ENCODE results near the gene DLGAP3. TPM values are rescaled to one million over a fixed set of nuclear protein-coding genes. Genes with fewer than 3 reads are reported as not detected.
A peak's percentile ranks its signal among the peaks of the same experiment; 100 is the strongest.

Gene DLGAP3
- total and polyA plus RNA-seq, 9 donors, result 0.15 to 0.95 (median 0.24) TPM

DNA sequence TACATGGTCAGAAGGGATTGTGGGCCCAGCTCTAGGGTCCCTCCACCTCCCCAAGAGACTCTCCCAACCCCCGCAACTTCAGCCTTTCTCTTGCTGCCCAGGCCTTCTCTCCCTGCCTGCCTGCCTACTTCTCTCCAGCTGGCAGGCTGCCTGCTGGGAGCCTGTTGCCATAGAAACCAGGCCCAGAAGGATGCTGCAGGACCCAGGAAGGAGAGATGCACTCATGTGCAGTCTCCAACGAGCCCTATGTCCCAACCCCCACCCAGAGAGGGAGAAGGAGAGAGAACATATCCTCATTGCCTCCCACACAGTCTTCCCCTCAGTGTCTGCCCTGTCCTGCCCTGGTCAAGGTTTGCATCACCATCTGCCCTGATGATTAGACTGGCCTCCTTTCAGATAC lies 59.1 kb downstream of the DLGAP3 start:
- Histone ChIP-seq H3K27ac (ENCODE audit: low read length) (no peak overlapping the region), H3K4me3 (ENCODE audit: low read length) (no peak overlapping the region), H3K4me1 (ENCODE audit: control insufficient read depth, insufficient read depth, low read length) (peaks cover 13% of the 10 kb centered on the region), H3K9me3 (replicated peaks; ENCODE audit: control insufficient read depth, low read depth, low read length) (no peaks in the 10 kb centered on the region), H3K36me3 (ENCODE audit: control insufficient read depth, insufficient read depth, low read length) (no peaks in the 10 kb centered on the region), H3K27me3 (ENCODE audit: control insufficient read depth, insufficient read depth, low read length) (peaks cover 6% of the 10 kb centered on the region)
- no peak for DNase-seq
- WGBS (ENCODE audit: insufficient coverage), result 60% methylated on average over 2 of the region's 2 CpGs

- Histone ChIP-seq H3K4me1 (ENCODE audit: control insufficient read depth, insufficient read depth, low read length) (peaks cover 13% of the 10 kb centered on the region), H3K27me3 (ENCODE audit: control insufficient read depth, insufficient read depth, low read length) (peaks cover 8% of the 10 kb centered on the region), H3K27ac (ENCODE audit: low read length) (no peak overlapping the region), H3K9me3 (replicated peaks; ENCODE audit: control insufficient read depth, low read depth, low read length) (no peaks in the 10 kb centered on the region), H3K4me3 (ENCODE audit: low read length) (no peak overlapping the region), H3K36me3 (ENCODE audit: control insufficient read depth, insufficient read depth, low read length) (no peaks in the 10 kb centered on the region)
- no peak for DNase-seq
- no CpG with 5 or more reads among the region's 4 CpGs for WGBS (ENCODE audit: insufficient coverage)
Measured at GRCh38 chr1:34869760-34870159, 59.7 kb downstream of the DLGAP3 start.

GRCh38 chr1:34868230-34869049 lies 61.0 kb downstream of the DLGAP3 start:
- Histone ChIP-seq H3K27me3 (ENCODE audit: control insufficient read depth, insufficient read depth, low read length) (peaks cover 13% of the 10 kb centered on the region), H3K4me3 (ENCODE audit: low read length) (no peak overlapping the region), H3K27ac (ENCODE audit: low read length) (no peak overlapping the region), H3K9me3 (replicated peaks; ENCODE audit: control insufficient read depth, low read depth, low read length) (no peaks in the 10 kb centered on the region), H3K4me1 (ENCODE audit: control insufficient read depth, insufficient read depth, low read length) (peaks cover 8% of the 10 kb centered on the region), H3K36me3 (ENCODE audit: control insufficient read depth, insufficient read depth, low read length) (no peaks in the 10 kb centered on the region)
- DNase-seq, result no peak
- WGBS (ENCODE audit: insufficient coverage), result 89% methylated on average over 43 of the region's 44 CpGs

GRCh38 chr1:34867415-34867814 lies 62.0 kb downstream of the DLGAP3 start:
- WGBS (ENCODE audit: insufficient coverage), result 83% methylated on average over 5 of the region's 6 CpGs
- Histone ChIP-seq H3K36me3 (ENCODE audit: control insufficient read depth, insufficient read depth, low read length) (no peaks in the 10 kb centered on the region), H3K27ac (ENCODE audit: low read length) (no peak overlapping the region), H3K4me1 (ENCODE audit: control insufficient read depth, insufficient read depth, low read length) (peaks cover 8% of the 10 kb centered on the region), H3K27me3 (ENCODE audit: control insufficient read depth, insufficient read depth, low read length) (peaks cover 10% of the 10 kb centered on the region), H3K9me3 (replicated peaks; ENCODE audit: control insufficient read depth, low read depth, low read length) (no peaks in the 10 kb centered on the region), H3K4me3 (ENCODE audit: low read length) (no peak overlapping the region)
- peak; percentile 57 for DNase-seq

DNA sequence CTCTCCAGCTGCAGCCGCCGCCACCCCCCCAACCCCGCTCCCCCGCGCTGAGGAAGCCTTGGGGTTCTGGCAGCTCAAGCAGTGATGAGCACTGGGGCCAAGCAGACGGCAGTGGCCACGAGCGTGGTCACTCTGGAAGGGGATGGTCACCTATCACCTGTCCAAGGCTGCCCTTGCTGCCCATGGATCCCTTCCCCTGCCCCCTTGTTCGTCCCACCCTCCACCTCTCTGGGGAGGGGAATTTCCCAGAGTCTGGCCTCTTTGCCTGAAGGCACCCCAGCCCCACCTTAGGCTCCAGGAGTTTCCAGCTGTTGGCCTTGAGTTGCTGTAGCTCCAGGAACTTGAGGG lies 62.7 kb downstream of the DLGAP3 start:
- WGBS (ENCODE audit: insufficient coverage), result 28% methylated on average over 5 of the region's 9 CpGs

GRCh38 chr1:34865981-34866761 lies 63.3 kb downstream of the DLGAP3 start:
- WGBS (ENCODE audit: insufficient coverage), result 2% methylated on average over 81 of the region's 81 CpGs
- peaks cover 10% of the 10 kb centered on the region for H3K27me3 ChIP-seq (ENCODE audit: control insufficient read depth, insufficient read depth, low read length)
- peak overlapping the region; percentile 51 for H3K27ac ChIP-seq (ENCODE audit: low read length)
- H3K36me3 ChIP-seq (ENCODE audit: control insufficient read depth, insufficient read depth, low read length), result no peaks in the 10 kb centered on the region
- H3K9me3 ChIP-seq (replicated peaks; ENCODE audit: control insufficient read depth, low read depth, low read length), result no peaks in the 10 kb centered on the region
- peak overlapping the region; percentile 83 for H3K4me3 ChIP-seq (ENCODE audit: low read length)
- DNase-seq, result peak; percentile 78
- H3K4me1 ChIP-seq (ENCODE audit: control insufficient read depth, insufficient read depth, low read length), result peaks cover 8% of the 10 kb centered on the region

More for the DNA sequence above, 62.7 kb downstream of the DLGAP3 start:
- no peaks in the 10 kb centered on the region for H3K9me3 ChIP-seq (replicated peaks; ENCODE audit: control insufficient read depth, low read depth, low read length)
- H3K4me3 ChIP-seq (ENCODE audit: low read length), result peak overlapping the region; percentile 83
- H3K27ac ChIP-seq (ENCODE audit: low read length), result no peak overlapping the region
- H3K27me3 ChIP-seq (ENCODE audit: control insufficient read depth, insufficient read depth, low read length), result peaks cover 10% of the 10 kb centered on the region
- H3K4me1 ChIP-seq (ENCODE audit: control insufficient read depth, insufficient read depth, low read length), result peaks cover 8% of the 10 kb centered on the region
- DNase-seq, result no peak
- H3K36me3 ChIP-seq (ENCODE audit: control insufficient read depth, insufficient read depth, low read length), result no peaks in the 10 kb centered on the region

GRCh38 chr1:34865573-34865972 lies 63.9 kb downstream of the DLGAP3 start:
- H3K27me3 ChIP-seq (ENCODE audit: control insufficient read depth, insufficient read depth, low read length), result peaks cover 10% of the 10 kb centered on the region
- H3K27ac ChIP-seq (ENCODE audit: low read length), result no peak overlapping the region
- peaks cover 8% of the 10 kb centered on the region for H3K4me1 ChIP-seq (ENCODE audit: control insufficient read depth, insufficient read depth, low read length)
- no peak for DNase-seq
- peak overlapping the region; percentile 83 for H3K4me3 ChIP-seq (ENCODE audit: low read length)
- WGBS (ENCODE audit: insufficient coverage), result 9% methylated on average over 21 of the region's 25 CpGs
- no peaks in the 10 kb centered on the region for H3K9me3 ChIP-seq (replicated peaks; ENCODE audit: control insufficient read depth, low read depth, low read length)
- H3K36me3 ChIP-seq (ENCODE audit: control insufficient read depth, insufficient read depth, low read length), result no peaks in the 10 kb centered on the region

DNA sequence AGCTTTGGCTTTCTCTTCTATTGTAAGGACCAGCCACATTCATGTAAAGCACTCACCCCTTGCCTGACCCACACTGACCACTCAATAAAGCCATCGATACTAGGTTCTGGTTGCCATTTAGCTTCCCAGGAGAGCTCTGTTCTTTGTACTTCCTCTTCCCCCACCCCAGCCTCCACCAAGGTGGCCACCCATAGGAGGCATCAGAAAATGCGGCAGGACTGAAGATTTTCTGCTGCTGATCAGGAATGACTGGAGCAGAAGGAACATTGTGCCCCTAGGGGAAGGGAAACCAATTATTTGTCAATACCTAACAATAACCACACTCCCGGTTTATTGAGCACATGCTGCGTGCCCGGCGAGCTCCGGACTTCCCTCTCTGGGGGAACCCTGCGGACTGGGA lies 64.7 kb downstream of the DLGAP3 start:
- Histone ChIP-seq H3K4me1 (ENCODE audit: control insufficient read depth, insufficient read depth, low read length) (peaks cover 12% of the 10 kb centered on the region), H3K27me3 (ENCODE audit: control insufficient read depth, insufficient read depth, low read length) (peaks cover 10% of the 10 kb centered on the region), H3K36me3 (ENCODE audit: control insufficient read depth, insufficient read depth, low read length) (no peaks in the 10 kb centered on the region), H3K9me3 (replicated peaks; ENCODE audit: control insufficient read depth, low read depth, low read length) (no peaks in the 10 kb centered on the region), H3K27ac (ENCODE audit: low read length) (no peak overlapping the region), H3K4me3 (ENCODE audit: low read length) (no peak overlapping the region)
- WGBS (ENCODE audit: insufficient coverage), result 62% methylated on average over 2 of the region's 8 CpGs
- DNase-seq, result no peak

- H3K4me1 ChIP-seq (ENCODE audit: control insufficient read depth, insufficient read depth, low read length), result peaks cover 17% of the 10 kb centered on the region
- H3K27me3 ChIP-seq (ENCODE audit: control insufficient read depth, insufficient read depth, low read length), result peaks cover 10% of the 10 kb centered on the region
- no peaks in the 10 kb centered on the region for H3K36me3 ChIP-seq (ENCODE audit: control insufficient read depth, insufficient read depth, low read length)
- H3K4me3 ChIP-seq (ENCODE audit: low read length), result no peak overlapping the region
- DNase-seq, result no peak
- H3K9me3 ChIP-seq (replicated peaks; ENCODE audit: control insufficient read depth, low read depth, low read length), result no peaks in the 10 kb centered on the region
- no peak overlapping the region for H3K27ac ChIP-seq (ENCODE audit: low read length)
Measured at GRCh38 chr1:34863501-34863900, 65.9 kb downstream of the DLGAP3 start.

DNA sequence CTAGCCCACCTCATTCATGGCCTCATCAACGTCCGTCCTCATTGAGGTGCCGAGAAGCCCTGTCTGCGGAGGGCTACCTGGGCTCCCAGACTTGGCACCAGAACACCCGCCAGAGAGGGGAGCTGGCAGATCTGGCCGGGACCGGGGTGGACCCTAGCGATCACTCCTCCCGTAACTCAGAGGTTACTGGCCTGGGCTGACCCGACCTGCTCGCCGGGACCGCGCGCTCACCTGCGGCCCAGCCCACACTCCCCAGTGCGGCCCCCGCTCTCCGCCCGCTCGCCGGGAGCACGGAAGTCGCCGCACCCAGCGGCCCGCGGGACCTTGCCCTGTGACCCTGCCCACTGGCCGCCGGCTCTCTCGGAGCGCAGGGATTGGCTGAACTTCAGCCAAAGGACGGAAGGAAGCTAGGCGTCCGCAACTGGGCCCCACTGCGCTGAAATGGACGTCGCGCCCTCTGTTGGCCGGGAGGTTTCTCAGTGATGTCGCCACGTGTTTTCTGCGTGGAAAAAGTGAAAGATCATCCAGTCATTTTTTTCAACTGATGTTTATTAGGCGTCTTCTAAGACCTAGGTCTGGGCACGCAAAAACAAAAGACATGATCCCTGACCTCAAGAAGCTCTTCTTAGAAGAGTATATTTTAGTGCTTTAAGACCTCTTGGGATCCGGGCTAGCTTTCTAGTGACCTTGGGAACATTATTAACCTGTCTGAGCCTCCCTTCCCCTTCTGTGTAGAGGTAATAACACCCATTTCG lies 69.8 kb downstream of the DLGAP3 start, which contains the start of gene SMIM12:
SMIM12 (minus strand) TSS at position 304 of the 755 bp plus-strand sequence. CDS start 3,772 bp downstream, outside the sequence.
- peaks cover 14% of the 10 kb centered on the region for H3K36me3 ChIP-seq (ENCODE audit: control insufficient read depth, insufficient read depth, low read length)
- H3K4me3 ChIP-seq (ENCODE audit: low read length), result peak within 1 kb of the TSS; percentile 89
- H3K4me1 ChIP-seq (ENCODE audit: control insufficient read depth, insufficient read depth, low read length), result peaks cover 14% of the 10 kb centered on the region
- peaks cover 4% of the 10 kb centered on the region for H3K27me3 ChIP-seq (ENCODE audit: control insufficient read depth, insufficient read depth, low read length)
- no peaks in the 10 kb centered on the region for H3K9me3 ChIP-seq (replicated peaks; ENCODE audit: control insufficient read depth, low read depth, low read length)
- peak within 1 kb of the TSS; percentile 76 for H3K27ac ChIP-seq (ENCODE audit: low read length)
- WGBS (ENCODE audit: insufficient coverage), result under 1% methylated on average over 37 of the region's 47 CpGs
- DNase-seq, result peak; percentile 98

All from muscle of leg (tissue), 11 donors.